ENCODE measurements around the gene VAV1.

DNA sequence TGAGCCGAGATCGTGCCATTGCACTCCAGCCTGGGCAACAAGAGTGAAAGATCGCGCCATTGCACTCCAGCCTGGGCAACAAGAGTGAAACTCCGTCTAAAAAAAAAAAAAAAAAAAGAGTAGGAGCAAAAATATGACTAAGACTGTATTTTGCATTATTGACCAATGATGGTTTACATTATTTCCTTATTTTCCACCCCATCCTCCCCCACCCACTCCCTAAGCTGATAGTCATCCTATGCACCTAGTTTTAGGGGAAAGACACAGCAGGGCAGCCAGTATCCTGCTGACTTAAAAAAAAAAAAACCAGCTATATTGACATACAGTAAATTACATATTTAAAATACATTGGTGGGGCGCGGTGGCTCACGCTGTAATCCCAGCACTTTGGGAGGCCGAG, 25.1 kb downstream of the VAV1 start:
- TF ChIP-seq, protein P1, sequence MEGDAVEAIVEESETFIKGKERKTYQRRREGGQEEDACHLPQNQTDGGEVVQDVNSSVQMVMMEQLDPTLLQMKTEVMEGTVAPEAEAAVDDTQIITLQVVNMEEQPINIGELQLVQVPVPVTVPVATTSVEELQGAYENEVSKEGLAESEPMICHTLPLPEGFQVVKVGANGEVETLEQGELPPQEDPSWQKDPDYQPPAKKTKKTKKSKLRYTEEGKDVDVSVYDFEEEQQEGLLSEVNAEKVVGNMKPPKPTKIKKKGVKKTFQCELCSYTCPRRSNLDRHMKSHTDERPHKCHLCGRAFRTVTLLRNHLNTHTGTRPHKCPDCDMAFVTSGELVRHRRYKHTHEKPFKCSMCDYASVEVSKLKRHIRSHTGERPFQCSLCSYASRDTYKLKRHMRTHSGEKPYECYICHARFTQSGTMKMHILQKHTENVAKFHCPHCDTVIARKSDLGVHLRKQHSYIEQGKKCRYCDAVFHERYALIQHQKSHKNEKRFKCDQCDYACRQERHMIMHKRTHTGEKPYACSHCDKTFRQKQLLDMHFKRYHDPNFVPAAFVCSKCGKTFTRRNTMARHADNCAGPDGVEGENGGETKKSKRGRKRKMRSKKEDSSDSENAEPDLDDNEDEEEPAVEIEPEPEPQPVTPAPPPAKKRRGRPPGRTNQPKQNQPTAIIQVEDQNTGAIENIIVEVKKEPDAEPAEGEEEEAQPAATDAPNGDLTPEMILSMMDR (IDR thresholded peaks at IDR 0.05) = no peak
- TF ChIP-seq POLR2A (IDR thresholded peaks at IDR 0.05) = no peak

All from thyroid gland (tissue), 4 donors.